Measurements from ENCODE around the gene GPR4.

GPR4 gene

DNA sequence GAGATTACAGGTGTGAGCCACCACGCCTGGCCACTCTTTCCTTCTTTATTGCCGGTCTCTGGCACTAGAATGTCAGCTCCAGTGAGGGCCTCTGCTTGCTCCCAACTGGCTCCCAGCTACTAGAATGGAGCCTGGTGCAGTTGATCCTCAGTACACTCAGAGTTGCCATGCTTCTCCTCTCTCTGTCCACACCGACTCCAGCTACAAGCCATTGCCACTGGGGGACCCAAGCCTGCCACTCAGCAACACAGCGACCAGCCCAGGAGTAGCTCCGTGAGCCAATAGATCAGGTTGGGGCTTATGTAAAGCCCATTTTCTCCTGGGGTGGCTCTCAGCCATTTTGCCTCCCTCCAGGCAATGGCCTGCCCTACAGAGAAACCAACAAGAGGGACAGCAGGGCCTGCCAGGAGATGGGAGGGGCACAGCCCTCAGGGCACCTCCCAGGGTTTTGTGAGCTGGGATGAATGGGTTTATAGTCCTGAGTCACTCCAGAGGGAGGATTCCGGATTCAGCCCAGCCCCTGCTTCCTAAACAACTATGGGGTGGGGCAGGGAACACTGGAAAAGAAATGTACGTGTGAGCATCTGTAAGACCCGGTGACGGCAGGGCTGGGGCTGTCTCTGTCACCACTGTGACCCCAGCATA is 53.9 kb downstream of the GPR4 start:
- DNase-seq (ENCODE audit: low spot score): no peak

- DNase-seq (ENCODE audit: low spot score): no peak
Measured at GRCh38 chr19:45547211-45547770, 54.7 kb downstream of the GPR4 start.

- no peak for DNase-seq (ENCODE audit: low spot score)
Measured at GRCh38 chr19:45542234-45542668, 59.8 kb downstream of the GPR4 start.

All from Ammon's horn (tissue), 1 donor.